Astrocyte (in vitro differentiated cells and primary cell): ENCODE measurements around the gene PRRC2B. TPM values are rescaled to one million over a fixed set of nuclear protein-coding genes. Genes with fewer than 3 reads are reported as not detected.

Source experiments
- DNase-seq: peaks from one replicate; pipeline ENCODE4 v3.0.0-alpha.2; 2010; ENCODE audit warnings: low read depth
- FAIRE-seq: peaks from 2 replicates; lab custom pipeline; 2011; peaks lifted over from hg19 to GRCh38; lab: Jason Lieb, UNC
- H2AFZ ChIP-seq: 2 replicates; pipeline ENCODE4 v1.6.0; 2012; ENCODE audit warnings: low read depth, low read length, inconsistent platforms
- H3K27ac ChIP-seq: 2 replicates; pipeline ENCODE4 v1.5.1; 2011; ENCODE audit warnings: low read depth, low read length, inconsistent platforms
- H3K27me3 ChIP-seq: 2 replicates; pipeline ENCODE4 v1.6.0; 2011; ENCODE audit warnings: low read length, inconsistent platforms; ENCODE audit not compliant: insufficient read depth
- H3K36me3 ChIP-seq: 2 replicates; pipeline ENCODE4 v1.5.1; 2011; ENCODE audit warnings: low read length, inconsistent platforms; ENCODE audit not compliant: insufficient read depth
- H3K4me1 ChIP-seq: 2 replicates; pipeline ENCODE4 v1.5.1; 2011; ENCODE audit warnings: low read length, inconsistent platforms; ENCODE audit not compliant: insufficient read depth
- H3K4me2 ChIP-seq: 2 replicates; pipeline ENCODE4 v1.6.0; 2012; ENCODE audit warnings: low read length, inconsistent platforms
- H3K4me3 ChIP-seq: 2 replicates; pipeline ENCODE4 v1.5.1; 2011; ENCODE audit warnings: low read depth, mild to moderate bottlenecking, low read length, inconsistent platforms; ENCODE audit not compliant: insufficient read depth
- H3K79me2 ChIP-seq: 2 replicates; pipeline ENCODE4 v1.6.0; 2012; ENCODE audit warnings: mild to moderate bottlenecking, low read length, inconsistent platforms; ENCODE audit not compliant: insufficient read depth
- H3K9ac ChIP-seq: 2 replicates; pipeline ENCODE4 v1.6.0; 2012; ENCODE audit warnings: mild to moderate bottlenecking, low read length, inconsistent platforms
- H3K9me3 ChIP-seq: 2 replicates; pipeline ENCODE4 v1.5.1; 2012; ENCODE audit warnings: low read depth, mild to moderate bottlenecking, low read length, inconsistent platforms; ENCODE audit not compliant: insufficient read depth
- H4K20me1 ChIP-seq: 2 replicates; pipeline ENCODE4 v1.6.0; 2012; ENCODE audit warnings: low read length, inconsistent platforms; ENCODE audit not compliant: insufficient read depth
- H3K27ac Mint-ChIP-seq: one replicate; pipeline ENCODE4 v1.8.0; 2021; ENCODE audit warnings: mild to moderate bottlenecking, mixed read lengths; ENCODE audit not compliant: unreplicated experiment
- H3K27me3 Mint-ChIP-seq: one replicate; pipeline ENCODE4 v1.8.0; 2021; ENCODE audit warnings: low read depth, mixed read lengths; ENCODE audit not compliant: unreplicated experiment
- H3K36me3 Mint-ChIP-seq: one replicate; pipeline ENCODE4 v1.8.0; 2021; ENCODE audit warnings: low read depth, mixed read lengths; ENCODE audit not compliant: unreplicated experiment
- H3K4me1 Mint-ChIP-seq: one replicate; pipeline ENCODE4 v1.8.0; 2021; ENCODE audit warnings: low read depth, mixed read lengths; ENCODE audit not compliant: unreplicated experiment
- H3K4me3 Mint-ChIP-seq: one replicate; pipeline ENCODE4 v1.8.0; 2021; ENCODE audit warnings: mild to moderate bottlenecking, moderate library complexity, mixed read lengths; ENCODE audit not compliant: unreplicated experiment
- H3K9me3 Mint-ChIP-seq: one replicate; pipeline ENCODE4 v1.8.0; 2021; ENCODE audit warnings: mild to moderate bottlenecking, mixed read lengths; ENCODE audit not compliant: unreplicated experiment
- EZH2 ChIP-seq: IDR thresholded peaks from 2 replicates; pipeline ENCODE4 v1.6.1; 2012; ENCODE audit warnings: mild to moderate bottlenecking, low read length, inconsistent platforms; ENCODE audit not compliant: insufficient read depth
- total RNA-seq: library from RNA; stranded (reverse); gene quantifications from 2 replicates; pipeline ENCODE4 v1.2.1, GENCODE V29; 2021
- TF ChIP-seq, protein P1 (sequence below): IDR thresholded peaks from 2 replicates; pipeline ENCODE4 v1.5.1; 2011; ENCODE audit warnings: low read depth, mild to moderate bottlenecking, inconsistent platforms, low read length, moderate library complexity; ENCODE audit not compliant: insufficient read depth

PRRC2B gene
- total RNA-seq, 1 donor from 2014 or later: 292 TPM

DNA sequence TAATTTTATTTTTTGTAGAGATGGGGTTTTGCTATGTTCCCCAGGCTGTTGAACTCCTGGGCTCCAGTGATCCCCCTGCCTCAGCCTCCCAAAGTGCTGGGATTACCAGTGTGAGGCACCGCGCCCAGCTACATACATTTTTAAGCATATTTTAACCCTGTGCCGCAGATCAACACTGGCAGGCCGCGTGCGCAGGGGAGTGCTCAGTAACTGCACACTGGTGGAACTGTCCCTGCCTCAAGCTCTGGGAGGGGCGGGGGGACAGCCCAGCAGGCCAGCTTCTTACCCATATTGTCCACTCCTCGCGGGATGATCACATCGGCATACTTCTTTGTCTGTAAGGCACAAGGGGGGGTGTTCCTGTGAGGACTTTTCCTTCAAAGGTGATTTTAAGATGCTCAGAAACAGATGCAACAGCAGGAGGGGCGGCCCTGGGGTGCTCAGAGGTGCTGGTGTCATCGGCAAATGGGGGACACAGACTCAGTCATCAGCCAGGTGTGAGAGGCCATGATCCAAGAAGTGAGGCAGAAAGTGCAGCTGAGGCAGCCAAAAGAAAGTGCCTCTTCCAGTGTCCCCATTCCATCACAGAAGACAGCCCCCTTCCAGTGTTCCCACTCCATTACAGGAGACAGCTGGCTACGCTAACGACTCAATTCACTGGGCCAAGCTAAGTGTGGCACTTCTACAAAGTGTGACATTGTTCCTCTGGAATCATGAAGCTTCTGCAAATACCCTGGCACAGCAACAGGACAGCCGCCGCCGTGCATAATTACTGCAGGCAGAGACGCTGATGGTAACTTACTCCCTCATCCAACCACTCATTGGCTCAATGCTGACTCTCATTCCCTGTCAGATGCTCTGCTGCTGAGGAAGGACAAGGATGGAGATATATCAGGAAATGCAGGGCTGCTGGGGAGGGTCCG, 132.0 kb downstream of the PRRC2B start:
- Histone ChIP-seq H3K4me1 (peaks cover 12% of the 10 kb centered on the region), H3K36me3 (peaks cover 19% of the 10 kb centered on the region), H3K79me2 (peaks cover 15% of the 10 kb centered on the region), H3K9ac (no peak overlapping the region), H2AFZ (no peak overlapping the region), H3K9me3 (no peaks in the 10 kb centered on the region), H3K27me3 (no peaks in the 10 kb centered on the region), H3K4me3 (no peak overlapping the region), H3K4me2 (no peak overlapping the region), H4K20me1 (peaks cover 7% of the 10 kb centered on the region), H3K27ac (no peak overlapping the region)
- no peak for DNase-seq
- TF ChIP-seq, protein P1, sequence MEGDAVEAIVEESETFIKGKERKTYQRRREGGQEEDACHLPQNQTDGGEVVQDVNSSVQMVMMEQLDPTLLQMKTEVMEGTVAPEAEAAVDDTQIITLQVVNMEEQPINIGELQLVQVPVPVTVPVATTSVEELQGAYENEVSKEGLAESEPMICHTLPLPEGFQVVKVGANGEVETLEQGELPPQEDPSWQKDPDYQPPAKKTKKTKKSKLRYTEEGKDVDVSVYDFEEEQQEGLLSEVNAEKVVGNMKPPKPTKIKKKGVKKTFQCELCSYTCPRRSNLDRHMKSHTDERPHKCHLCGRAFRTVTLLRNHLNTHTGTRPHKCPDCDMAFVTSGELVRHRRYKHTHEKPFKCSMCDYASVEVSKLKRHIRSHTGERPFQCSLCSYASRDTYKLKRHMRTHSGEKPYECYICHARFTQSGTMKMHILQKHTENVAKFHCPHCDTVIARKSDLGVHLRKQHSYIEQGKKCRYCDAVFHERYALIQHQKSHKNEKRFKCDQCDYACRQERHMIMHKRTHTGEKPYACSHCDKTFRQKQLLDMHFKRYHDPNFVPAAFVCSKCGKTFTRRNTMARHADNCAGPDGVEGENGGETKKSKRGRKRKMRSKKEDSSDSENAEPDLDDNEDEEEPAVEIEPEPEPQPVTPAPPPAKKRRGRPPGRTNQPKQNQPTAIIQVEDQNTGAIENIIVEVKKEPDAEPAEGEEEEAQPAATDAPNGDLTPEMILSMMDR: no peak
- no peak for TF ChIP-seq EZH2
- Mint-ChIP-seq H3K27me3 (no peaks in the 10 kb centered on the region), H3K4me1 (peaks cover 14% of the 10 kb centered on the region), H3K36me3 (peaks cover 16% of the 10 kb centered on the region), H3K4me3 (no peak overlapping the region), H3K27ac (peak overlapping the region; percentile 66), H3K9me3 (no peaks in the 10 kb centered on the region)
- no peak for FAIRE-seq

- FAIRE-seq: no peak
- TF ChIP-seq, protein P1: no peak
- no peak for TF ChIP-seq EZH2
- Histone ChIP-seq H3K9ac (no peak overlapping the region), H3K27me3 (no peaks in the 10 kb centered on the region), H3K4me2 (no peak overlapping the region), H3K9me3 (no peaks in the 10 kb centered on the region), H4K20me1 (peaks cover 7% of the 10 kb centered on the region), H3K4me1 (peaks cover 17% of the 10 kb centered on the region), H3K27ac (no peak overlapping the region), H2AFZ (no peak overlapping the region), H3K79me2 (peaks cover 16% of the 10 kb centered on the region), H3K36me3 (peaks cover 5% of the 10 kb centered on the region), H3K4me3 (no peak overlapping the region)
- no peak for DNase-seq
- H3K27ac Mint-ChIP-seq: peak overlapping the region; percentile 18
- H3K36me3 Mint-ChIP-seq: peaks cover 12% of the 10 kb centered on the region
- H3K27me3 Mint-ChIP-seq: peaks cover 2% of the 10 kb centered on the region
- H3K4me1 Mint-ChIP-seq: peaks cover 14% of the 10 kb centered on the region
- no peaks in the 10 kb centered on the region for H3K9me3 Mint-ChIP-seq
- peak overlapping the region; percentile 62 for H3K4me3 Mint-ChIP-seq
Observed at GRCh38 chr9:131528186-131528585, 134.3 kb downstream of the PRRC2B start.
